Femur (tissue), 1 donor: ENCODE data around the gene PDLIM7.

Source experiments
- DNase-seq: peaks from one replicate; pipeline ENCODE4 v3.0.0-alpha.2; 2017

The PDLIM7 gene

DNA sequence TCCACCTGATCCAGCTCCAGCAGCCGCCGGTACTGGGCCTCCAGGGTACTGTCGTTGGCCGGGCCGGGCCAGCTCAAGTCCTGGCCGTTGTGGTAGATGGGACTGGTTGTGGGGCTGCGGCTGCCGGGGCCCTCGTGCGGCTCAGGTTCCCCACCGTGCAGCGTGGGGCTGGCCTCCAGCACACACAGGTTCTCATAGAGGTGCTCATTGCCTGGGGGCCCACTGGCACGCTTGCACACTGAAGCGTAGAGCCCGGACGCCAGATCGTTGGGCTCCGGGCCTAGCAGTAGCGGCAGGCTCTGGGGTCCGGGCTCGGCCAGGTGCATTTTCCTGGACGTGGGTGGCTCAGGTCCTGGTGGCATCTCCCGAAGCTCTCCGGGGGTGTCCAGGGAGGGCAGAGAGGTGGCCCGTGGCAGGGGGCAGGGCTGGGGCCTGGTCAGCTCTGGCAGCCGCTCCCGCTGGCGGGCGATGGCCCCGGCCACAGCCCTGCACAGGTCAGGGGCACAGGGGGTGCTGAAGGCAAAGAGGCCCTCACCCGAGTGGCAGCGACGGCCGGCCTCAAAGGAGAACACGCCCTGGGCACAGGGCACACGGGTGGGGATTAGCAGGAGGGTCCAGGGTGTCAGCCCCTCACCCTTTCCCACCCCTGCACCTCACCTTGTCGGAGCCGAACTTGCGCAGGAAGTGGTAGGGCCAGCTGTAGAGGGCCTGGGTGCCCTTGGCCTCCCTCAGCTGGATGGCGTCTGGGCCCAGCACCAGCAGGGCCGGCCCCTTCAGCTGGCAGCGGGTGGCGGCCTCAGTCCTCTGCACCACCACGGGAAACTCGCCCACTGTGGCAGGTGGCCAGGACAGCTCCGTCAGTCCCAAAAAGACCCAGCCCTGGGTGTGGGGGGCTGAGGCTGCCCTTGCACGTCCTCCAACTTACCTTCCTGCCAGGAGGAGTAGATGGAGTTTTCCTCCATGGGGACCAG lies 7.0 kb upstream of the PDLIM7 start:
- no peak for DNase-seq

GRCh38 chr5:177503351-177504085 lies 6.1 kb upstream of the PDLIM7 start:
- no peak for DNase-seq

GRCh38 chr5:177502886-177503285 lies 5.5 kb upstream of the PDLIM7 start:
- no peak for DNase-seq

GRCh38 chr5:177501874-177502678 lies 4.7 kb upstream of the PDLIM7 start:
- no peak for DNase-seq

GRCh38 chr5:177500685-177501522 lies 3.5 kb upstream of the PDLIM7 start:
- peak; percentile 92 for DNase-seq

DNA sequence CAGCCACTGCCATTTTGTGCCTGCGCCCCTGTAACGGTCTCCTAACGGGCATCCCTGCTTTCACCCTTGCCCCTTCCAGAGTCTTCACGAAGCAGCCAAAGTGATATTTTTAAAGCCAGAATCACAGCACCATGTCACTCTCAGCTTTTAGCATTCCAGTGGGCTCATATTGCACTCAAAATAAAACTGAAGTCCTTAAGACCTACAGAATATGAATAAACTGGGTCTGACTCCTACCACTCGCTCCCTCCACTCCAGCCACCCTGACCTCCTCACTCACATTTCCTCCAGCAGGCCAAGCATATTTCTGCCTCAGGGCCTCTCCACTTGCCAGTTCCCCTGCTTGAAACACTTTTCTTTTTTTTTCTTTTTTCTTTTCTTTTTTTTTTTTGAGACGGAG lies 2.4 kb upstream of the PDLIM7 start:
- DNase-seq = no peak

DNA sequence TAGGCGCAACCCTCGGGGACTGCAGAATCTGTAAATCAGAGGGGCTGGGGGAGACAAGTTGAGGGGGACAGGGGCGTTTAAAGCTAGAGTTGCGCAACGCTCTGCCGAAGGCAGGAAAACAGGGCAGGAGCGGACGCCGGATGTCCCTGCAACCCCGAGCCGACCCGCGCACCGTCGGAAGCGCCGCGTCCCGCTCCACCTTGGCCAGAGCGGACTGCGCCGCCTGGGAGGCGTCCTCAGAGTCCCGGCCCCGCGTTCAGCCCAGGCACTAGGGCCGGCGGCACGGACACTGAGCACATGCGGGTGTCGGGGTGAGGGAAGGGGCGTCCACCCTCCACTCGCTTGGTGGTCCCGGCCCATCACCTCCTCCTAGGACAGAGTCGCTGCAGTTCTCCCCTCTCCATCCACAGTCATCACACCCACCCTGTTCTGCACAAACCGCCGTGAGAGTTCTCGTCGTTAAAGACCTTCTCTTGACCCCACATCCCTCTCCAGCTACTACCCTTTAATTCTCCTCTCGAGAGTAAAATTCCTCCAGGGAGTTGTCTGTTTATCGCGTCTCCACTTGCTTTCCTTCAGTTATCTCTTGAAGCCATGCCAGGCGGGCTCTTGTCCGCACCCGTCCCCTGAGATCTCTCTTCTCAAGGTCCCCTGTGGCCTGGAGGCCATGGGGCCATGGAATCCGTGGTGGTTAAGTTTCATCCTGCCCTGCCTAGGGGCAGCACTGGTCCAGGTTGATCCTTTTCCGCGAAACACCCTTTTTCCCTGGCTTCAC lies 796 bp upstream of the PDLIM7 start:
- peak; percentile 72 for DNase-seq

- DNase-seq = peak; percentile 94
Measured at GRCh38 chr5:177496727-177497291, 595 bp downstream of the PDLIM7 start.

- peak; percentile 68 for DNase-seq
Measured at GRCh38 chr5:177496070-177496726, 1.2 kb downstream of the PDLIM7 start.

DNA sequence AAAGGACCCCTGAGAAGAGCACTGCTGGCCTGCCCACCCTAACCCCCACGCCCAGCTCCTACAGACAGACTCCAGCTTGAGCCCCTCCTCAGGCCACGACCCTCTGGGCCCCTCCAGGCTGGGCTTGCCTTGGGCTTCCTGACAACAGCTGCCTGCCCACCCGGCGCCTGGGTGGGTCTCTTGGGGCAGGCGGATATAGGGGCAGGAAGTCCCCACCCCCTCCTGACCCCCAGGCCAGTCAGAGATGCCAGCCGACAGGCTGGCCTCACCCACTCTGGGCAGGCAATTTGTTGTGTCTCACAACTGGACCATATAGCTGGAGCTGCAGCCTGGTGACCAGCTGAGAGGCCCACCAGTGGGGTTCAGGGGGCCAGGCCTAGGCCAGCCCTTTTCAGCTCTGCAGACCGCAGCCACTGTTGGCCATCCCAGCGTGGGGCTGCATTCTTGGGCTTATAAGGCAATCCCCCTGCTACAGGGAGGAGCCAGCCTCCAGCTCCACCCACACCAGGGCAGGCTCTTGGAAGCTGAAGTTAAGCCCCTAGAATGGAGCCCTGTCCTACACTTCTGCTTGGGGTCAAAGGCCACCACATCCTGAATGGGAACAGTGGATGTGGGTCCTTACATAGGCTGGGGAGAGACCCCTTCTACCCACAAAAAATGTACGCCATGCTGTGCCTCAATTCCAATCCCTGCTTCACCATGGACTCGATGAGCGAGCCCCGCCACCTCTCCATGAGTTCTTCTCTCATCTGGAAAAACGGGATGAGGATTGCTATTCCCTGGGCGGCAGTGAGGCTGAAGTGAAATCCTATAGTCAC lies 2.0 kb downstream of the PDLIM7 start:
- peak; percentile 92 for DNase-seq

DNA sequence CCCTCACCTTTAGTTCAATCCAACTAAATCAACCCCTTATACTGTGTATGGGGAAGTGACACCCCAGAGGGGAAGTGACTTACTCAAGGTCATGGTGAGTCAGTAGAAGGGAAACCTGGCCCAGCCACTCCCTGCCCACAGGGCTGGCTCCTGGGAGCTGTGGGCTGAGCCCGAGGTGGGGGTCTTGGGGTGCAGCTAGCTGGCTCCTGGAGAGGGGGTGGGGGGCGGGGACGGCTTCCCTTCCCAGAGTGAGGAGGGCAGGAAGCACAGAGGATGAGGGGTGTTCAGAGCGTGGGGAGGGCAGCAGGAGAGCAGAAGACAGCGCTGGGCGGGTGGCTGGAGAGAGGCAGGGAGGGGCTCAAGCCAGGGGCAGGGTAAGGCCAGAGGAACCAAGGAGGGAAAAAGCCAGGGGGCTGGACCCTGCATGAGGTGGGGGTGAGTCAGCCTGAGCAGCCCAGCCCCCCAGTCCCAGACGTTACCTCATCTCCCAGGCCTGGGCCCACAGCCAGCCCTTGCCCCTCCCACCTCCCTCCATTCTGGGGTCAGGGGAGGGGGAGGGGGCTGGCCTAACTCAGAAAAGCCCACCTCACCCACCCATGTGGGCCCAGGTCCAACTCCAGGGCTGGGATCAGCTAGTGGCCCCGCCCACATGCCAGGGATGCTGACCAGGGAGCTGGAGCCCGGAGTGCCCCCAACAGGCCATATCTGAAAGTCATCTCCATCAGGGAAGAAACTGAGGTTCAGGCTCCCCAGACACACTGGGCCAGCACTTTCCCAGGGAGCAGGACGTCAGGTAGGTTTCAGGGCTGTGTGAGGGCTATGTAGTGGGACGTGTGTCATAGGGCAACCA lies 2.8 kb downstream of the PDLIM7 start:
- peak; percentile 91 for DNase-seq

GRCh38 chr5:177493795-177494345 lies 3.5 kb downstream of the PDLIM7 start:
- no peak for DNase-seq

DNA sequence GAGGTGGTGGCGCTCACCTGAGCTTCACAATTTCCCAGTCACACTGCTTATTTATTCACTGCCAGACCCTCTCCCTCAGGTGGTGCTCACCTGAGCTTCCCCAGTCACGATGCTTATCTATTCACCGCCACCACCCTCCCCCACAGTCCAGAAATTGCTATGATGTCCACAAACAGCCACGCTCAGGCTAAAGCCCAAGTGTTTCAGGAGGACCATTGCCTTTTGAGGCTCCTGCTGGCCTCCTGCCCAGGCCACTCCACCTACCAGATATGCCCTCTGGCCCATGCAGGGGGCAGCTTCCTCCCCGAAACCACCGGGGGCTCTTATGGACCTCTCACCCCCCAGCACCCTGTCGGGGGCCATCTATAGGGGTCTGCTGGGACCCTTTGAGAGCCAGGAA lies 4.6 kb downstream of the PDLIM7 start:
- no peak for DNase-seq

DNA sequence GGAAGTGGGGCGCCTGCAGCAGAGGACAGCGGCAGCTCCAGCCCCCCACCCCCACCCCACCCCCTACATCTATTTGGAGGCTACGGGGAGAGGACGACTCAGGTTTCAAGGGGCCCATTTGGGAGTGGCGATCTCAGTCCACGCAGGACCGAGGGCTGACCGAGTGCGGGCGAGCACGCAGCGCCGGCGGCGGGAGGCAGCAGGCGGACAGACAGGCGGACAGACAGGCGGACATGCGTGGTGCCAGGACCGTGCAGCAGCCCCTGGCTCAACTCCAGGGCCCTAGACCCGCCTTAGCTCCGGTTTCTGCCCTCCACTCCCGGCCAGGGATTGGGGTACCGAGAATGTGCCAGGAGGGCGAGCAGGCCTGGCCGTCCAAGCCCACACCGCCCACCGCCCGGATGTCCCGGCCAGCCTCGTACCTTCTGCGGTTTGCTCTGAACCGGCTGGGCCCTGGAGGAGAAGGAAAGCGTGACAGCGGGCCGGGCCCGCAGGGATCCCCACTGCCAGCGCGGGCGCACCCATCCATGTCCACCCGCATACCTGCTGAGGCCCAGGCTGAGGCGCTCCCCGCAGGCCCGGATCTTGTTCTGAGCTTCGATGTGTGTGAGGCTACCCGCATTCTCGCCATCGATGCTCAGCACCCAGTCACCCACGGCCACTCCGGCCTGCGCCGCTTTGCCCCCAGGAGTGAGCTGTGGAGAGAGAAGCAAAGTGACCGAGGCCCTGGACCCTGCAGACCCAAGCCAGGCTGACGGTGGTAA lies 5.2 kb downstream of the PDLIM7 start:
- DNase-seq = no peak

GRCh38 chr5:177491429-177491945 lies 5.9 kb downstream of the PDLIM7 start:
- peak; percentile 76 for DNase-seq

DNA sequence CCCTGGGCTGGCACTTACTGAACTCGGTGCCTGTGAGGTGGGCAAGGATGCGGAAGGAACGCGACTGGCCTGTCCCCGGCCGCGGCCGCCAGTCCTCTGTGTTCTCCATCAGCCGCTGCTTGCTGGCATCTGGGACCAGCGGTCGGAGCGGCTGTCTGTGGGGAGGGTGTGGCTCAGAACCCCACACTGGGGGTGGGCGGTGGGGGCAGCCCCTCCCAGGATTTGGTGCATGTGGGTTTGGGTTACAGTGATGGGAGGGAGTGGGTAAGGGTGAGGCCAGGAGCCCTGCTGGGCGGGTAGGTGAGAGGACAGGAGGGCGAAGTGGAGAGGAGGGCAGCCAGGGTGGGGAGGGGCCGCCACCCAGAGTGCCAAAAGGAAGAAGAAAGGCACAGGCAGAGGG lies 6.4 kb downstream of the PDLIM7 start:
- DNase-seq = no peak
